Common myeloid progenitor, CD34-positive (primary cell): ENCODE measurements around the gene OXLD1.

Source experiments
- CTCF ChIA-PET: fragments of 350-600 bp; sonication (Branson Sonifier 250); formaldehyde crosslinking; loops from one replicate; lab custom pipeline; 2021; ENCODE audit warnings: antibody characterized with exemption; lab: Charles Lee
- POLR2A ChIA-PET: fragments of 350-600 bp; sonication (Branson Sonifier 250); formaldehyde crosslinking; loops from one replicate; lab custom pipeline; 2021; ENCODE audit warnings: antibody characterized with exemption; lab: Charles Lee
- DNase-seq, 3 donors: peaks; one replicate each; pipeline versions ENCODE4 v3.0.0 to v3.0.0-alpha.2; 2013
- H3K27ac ChIP-seq, 2 experiments: 1 replicate in 1 of 2; 2 replicates in 1 of 2; pipeline ENCODE4 v1.7.0; 2013; ENCODE audit warnings: inconsistent platforms in 2 of 2, low read length in 2 of 2, mild to moderate bottlenecking in 2 of 2, low read depth in 1 of 2, moderate library complexity in 1 of 2; ENCODE audit not compliant: severe bottlenecking in 2 of 2, insufficient read depth in 1 of 2, poor library complexity in 1 of 2
- H3K27me3 ChIP-seq, 5 experiments: replicated peaks in 2 of 5; 1 replicate in 3 of 5; 2 replicates in 2 of 5; pipeline versions ENCODE4 v1.6.1 to v1.7.0; 2013; ENCODE audit warnings: low read length in 4 of 5, mild to moderate bottlenecking in 2 of 5, moderate library complexity in 2 of 5, inconsistent platforms in 1 of 5; ENCODE audit not compliant: insufficient read depth in 5 of 5, control insufficient read depth in 4 of 5
- H3K36me3 ChIP-seq, 4 experiments: 1 replicate in 2 of 4; 2 replicates in 2 of 4; pipeline versions ENCODE4 v1.6.1 to v1.7.0; 2013; ENCODE audit warnings: low read length in 3 of 4, control low read depth in 1 of 4, mild to moderate bottlenecking in 1 of 4; ENCODE audit not compliant: control insufficient read depth in 4 of 4, insufficient read depth in 4 of 4
- H3K4me1 ChIP-seq, 4 experiments: 1 replicate in 3 of 4; 2 replicates in 1 of 4; pipeline versions ENCODE4 v1.6.1 to v1.7.1; 2013; ENCODE audit warnings: low read length in 3 of 4, mild to moderate bottlenecking in 3 of 4, control low read depth in 1 of 4, inconsistent platforms in 1 of 4, moderate library complexity in 1 of 4; ENCODE audit not compliant: control insufficient read depth in 4 of 4, insufficient read depth in 4 of 4; ENCODE audit errors: control extremely low read depth in 1 of 4
- H3K4me3 ChIP-seq, 7 experiments: 1 replicate in 4 of 7; 2 replicates in 3 of 7; pipeline versions ENCODE4 v1.5.1 to v1.7.0; 2013; ENCODE audit warnings: mild to moderate bottlenecking in 7 of 7, low read length in 6 of 7, moderate library complexity in 6 of 7, inconsistent platforms in 2 of 7, low read depth in 2 of 7, control low read depth in 1 of 7; ENCODE audit not compliant: insufficient read depth in 4 of 7, control insufficient read depth in 1 of 7; ENCODE audit errors: extremely low read depth in 1 of 7
- H3K9me3 ChIP-seq, 5 experiments: 1 replicate in 4 of 5; 2 replicates in 1 of 5; pipeline versions ENCODE4 v1.6.1 to v1.7.1; 2013; ENCODE audit warnings: low read length in 4 of 5, mild to moderate bottlenecking in 2 of 5, inconsistent platforms in 1 of 5, low read depth in 1 of 5, moderate library complexity in 1 of 5; ENCODE audit not compliant: control insufficient read depth in 4 of 5, insufficient read depth in 2 of 5; ENCODE audit errors: control extremely low read depth in 1 of 5
- WGBS: methylation state at CpG from one replicate; pipeline ENCODE4 v1.1.5; 2013; ENCODE audit not compliant: insufficient coverage; 5-methylcytosine and 5-hydroxymethylcytosine counted together

OXLD1 gene

DNA sequence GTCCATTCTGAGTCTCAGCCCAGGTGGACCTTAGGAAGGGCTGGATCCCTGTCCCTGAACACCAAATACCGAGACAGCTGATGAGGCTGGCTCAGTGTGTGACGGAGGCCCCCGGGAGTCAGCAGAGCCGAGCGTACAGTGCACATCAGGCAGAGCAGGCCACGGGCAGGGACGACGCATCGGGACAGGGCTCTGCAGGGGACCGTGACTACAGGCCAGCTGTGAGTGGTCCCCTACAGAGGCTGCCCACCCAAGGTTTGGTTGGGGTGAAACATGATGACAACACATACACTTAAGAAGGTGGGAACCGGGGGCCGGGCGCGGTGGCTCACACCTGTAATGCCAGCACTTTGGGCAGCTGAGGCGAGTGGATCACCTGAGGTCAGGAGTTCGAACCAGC, 6.5 kb upstream of the OXLD1 start:
- peaks cover 7 to 59% (median 47%) of the 10 kb centered on the region in 4 experiments for H3K36me3 ChIP-seq
- POLR2A ChIA-PET, result no interaction called here

DNA sequence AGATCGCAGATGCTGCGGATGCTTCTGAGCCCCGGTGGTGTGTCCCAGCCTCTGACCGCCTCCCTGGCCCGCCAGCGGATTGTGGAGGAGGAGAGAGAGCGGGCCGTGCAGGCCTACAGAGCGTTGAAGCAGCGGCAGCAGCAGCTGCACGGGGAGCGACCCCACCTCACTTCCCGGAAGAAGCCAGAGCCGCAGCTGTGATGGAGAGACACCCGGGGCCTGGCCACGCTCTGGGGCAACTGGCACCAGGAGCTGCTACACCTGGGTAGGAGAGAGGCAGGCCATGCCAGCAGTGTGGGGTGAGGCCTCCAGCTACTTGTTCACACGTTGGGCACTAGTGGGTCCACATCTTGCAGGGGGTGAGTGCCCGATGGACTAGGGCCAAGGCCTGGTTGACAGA, 6.1 kb upstream of the OXLD1 start:
- Histone ChIP-seq H3K4me1 (peaks cover 0 to 10% (median 5%) of the 10 kb centered on the region in 4 experiments), H3K36me3 (peaks cover 7 to 61% (median 48%) of the 10 kb centered on the region in 4 experiments), H3K9me3 (no peaks in the 10 kb centered on the region), H3K4me3 (no peak overlapping the region), H3K27me3 (no peaks in the 10 kb centered on the region), H3K27ac (no peak overlapping the region)
- DNase-seq, result no peak
- WGBS, result 98% methylated on average over 11 of the region's 18 CpGs
- POLR2A ChIA-PET, result no interaction called here
- CTCF ChIA-PET, result interaction anchor here (0.8 to 0.9 kb wide), 2 partner anchors 11 to 182 kb away, joined by 3 read pairs; partner anchors contain the start of genes ARL16 and HGS

More for the DNA sequence above, 6.5 kb upstream of the OXLD1 start:
- peaks cover 0 to 5% (median 1%) of the 10 kb centered on the region in 4 experiments for H3K4me1 ChIP-seq
- no peak overlapping the region for H3K4me3 ChIP-seq
- no peak overlapping the region for H3K27ac ChIP-seq
- no peak for DNase-seq
- WGBS, result 99% methylated on average over 16 of the region's 16 CpGs
- no peaks in the 10 kb centered on the region for H3K27me3 ChIP-seq
- CTCF ChIA-PET, result interaction anchor here (0.8 to 0.9 kb wide), 2 partner anchors 10 to 181 kb away, joined by 3 read pairs; partner anchors contain the start of genes ARL16 and HGS
- no peaks in the 10 kb centered on the region for H3K9me3 ChIP-seq

DNA sequence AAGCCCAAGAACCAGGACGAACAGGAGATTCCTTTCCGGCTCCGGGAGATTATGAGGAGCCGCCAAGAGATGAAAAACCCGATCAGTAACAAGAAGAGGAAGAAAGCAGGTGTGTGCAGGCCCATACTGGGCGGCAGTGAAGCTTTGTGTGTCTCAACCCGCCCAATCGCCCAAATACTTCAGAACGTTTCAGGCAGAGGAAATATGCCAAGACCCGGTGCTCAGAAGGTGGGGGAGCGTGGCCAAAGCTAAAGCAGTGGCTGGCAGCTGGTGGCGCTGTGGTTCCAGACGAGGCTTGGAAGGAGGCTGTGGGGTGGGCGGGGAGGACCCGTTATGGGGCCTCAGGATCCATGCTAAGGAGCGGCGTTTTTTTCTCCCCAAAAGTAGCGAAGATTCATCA, 1.3 kb upstream of the OXLD1 start:
- 90% methylated on average over 17 of the region's 18 CpGs for WGBS
- Histone ChIP-seq H3K27ac (peak overlapping the region in 1 of 2 experiments; percentile 91), H3K9me3 (no peaks in the 10 kb centered on the region), H3K4me1 (peaks cover 4 to 30% (median 22%) of the 10 kb centered on the region in 4 experiments), H3K36me3 (peaks cover 5 to 55% (median 37%) of the 10 kb centered on the region in 4 experiments), H3K4me3 (peak overlapping the region in 2 of 7 experiments; percentile 34 to 51), H3K27me3 (no peaks in the 10 kb centered on the region)
- peak in 2 of 3 donors; percentile 22 to 31 for DNase-seq
- POLR2A ChIA-PET, result interaction anchor here (0.5 kb wide), 1 partner anchor 852 kb away, joined by 3 read pairs; no protein-coding TSS in a partner anchor
- CTCF ChIA-PET, result interaction anchor here (1.1 kb wide), 1 partner anchor 10 kb away, joined by 3 read pairs; no protein-coding TSS in a partner anchor

DNA sequence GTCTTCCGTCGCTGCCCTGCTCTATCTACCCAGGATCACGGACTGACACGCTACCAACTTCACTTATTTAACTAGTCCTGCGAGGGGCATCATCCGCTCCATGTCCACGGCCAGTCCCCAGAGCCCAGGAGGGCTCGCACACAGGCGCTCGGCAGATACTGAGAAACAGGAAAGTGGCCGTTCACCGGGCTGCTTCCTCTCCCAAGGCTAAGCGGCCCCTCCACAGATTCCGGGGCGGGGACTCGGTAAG, 388 bp downstream of the OXLD1 start:
- DNase-seq, result peak; percentile 58 to 83 (median 74)
- ChIA-PET CTCF (interaction anchor here (0.8 to 1.5 kb wide), 2 partner anchors 12 to 18 kb away, joined by 3 read pairs; partner anchors contain the start of genes ARL16 and HGS), POLR2A (interaction anchor here (0.5 to 2.1 kb wide), 4 partner anchors 9 to 29 kb away, joined by 3 to 7 read pairs (median 4); partner anchors contain the start of genes ARL16, HGS, NPLOC4 and TSPAN10)
- WGBS, result under 1% methylated on average over 16 of the region's 16 CpGs
- Histone ChIP-seq H3K27me3 (no peaks in the 10 kb centered on the region), H3K4me1 (peaks cover 4 to 30% (median 22%) of the 10 kb centered on the region in 4 experiments), H3K27ac (peak overlapping the region; percentile 66 to 91), H3K4me3 (peak overlapping the region; percentile 63 to 99 (median 86)), H3K9me3 (no peaks in the 10 kb centered on the region), H3K36me3 (peaks cover 3 to 38% (median 21%) of the 10 kb centered on the region in 4 experiments)

DNA sequence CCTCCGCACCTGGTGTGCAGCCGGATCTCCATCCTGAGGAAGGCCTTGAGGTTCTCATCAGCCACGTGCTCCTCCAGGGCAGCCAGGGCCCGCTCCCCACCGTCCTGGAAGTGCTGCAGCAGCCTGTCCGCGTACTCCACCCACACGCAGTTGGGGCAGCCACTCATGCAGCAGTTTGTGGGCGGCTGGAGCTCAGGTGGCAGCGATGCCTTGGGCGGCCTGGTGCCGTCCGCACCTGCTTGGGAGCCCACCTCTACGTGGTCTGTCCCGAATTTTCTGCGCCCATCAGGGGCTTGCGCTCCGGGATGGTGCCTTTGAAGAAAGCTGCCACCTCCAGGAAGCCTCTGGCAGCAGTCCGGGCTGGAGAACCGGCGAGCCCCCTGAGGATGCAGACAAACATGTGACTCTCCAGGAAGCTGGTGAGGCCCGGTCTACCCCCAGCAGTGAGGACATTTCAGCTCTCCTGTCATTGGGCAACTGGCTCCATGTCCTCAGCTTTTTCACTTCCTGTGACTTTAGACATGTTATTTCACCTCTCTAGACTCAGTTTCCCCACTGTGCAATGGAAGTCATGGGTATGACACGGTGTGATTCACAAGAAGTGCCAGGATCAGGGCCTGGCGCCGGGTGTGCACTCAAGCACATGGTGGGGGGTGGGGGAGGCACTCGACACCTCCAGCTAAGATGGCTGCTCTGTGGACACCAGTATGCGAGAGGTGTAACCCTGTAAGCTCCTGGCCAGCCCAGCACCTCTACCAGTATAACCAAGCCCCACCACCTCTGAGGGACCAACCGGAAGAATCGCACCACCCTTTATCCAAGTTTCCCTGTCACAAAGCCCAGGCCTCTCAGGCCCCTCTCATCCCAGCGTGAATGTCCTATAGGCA, 957 bp downstream of the OXLD1 start:
- H3K4me3 ChIP-seq, result peak overlapping the region; percentile 63 to 99 (median 86)
- H3K27me3 ChIP-seq, result no peaks in the 10 kb centered on the region
- POLR2A ChIA-PET, result interaction anchor here (1.4 to 2.1 kb wide), 3 partner anchors 10 to 29 kb away, joined by 3 to 7 read pairs (median 4); partner anchors contain the start of genes ARL16, HGS, NPLOC4 and TSPAN10
- peak; percentile 11 to 61 (median 48) for DNase-seq
- H3K4me1 ChIP-seq, result peaks cover 4 to 30% (median 22%) of the 10 kb centered on the region in 4 experiments
- CTCF ChIA-PET, result interaction anchor here (1.5 to 1.8 kb wide), 2 partner anchors 10 to 13 kb away, joined by 3 to 5 read pairs; no protein-coding TSS in a partner anchor
- peak overlapping the region; percentile 66 to 91 for H3K27ac ChIP-seq
- peaks cover 3 to 35% (median 17%) of the 10 kb centered on the region in 4 experiments for H3K36me3 ChIP-seq
- H3K9me3 ChIP-seq, result no peaks in the 10 kb centered on the region
- 63% methylated on average over 25 of the region's 30 CpGs for WGBS

DNA sequence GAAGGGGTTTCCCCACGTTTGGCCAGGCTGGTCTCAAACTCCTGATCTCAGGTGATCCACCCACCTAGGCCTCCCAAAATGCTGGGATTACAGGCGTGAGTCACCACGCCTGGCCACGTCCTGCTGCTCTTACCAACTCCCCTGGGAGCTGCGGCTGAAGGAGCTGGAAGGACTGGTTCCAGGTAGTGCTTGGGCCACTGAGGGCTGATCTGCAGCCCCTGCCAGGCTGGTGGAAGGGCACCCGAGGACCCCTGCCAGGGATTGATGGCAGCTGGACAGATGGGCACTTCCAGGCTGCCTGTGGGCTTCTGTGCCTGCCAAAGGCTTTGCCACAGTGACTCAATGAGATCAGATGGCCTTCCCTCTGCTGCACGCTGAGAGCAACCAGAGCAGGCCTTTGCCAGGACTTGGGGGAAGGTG, 2.3 kb downstream of the OXLD1 start:
- Histone ChIP-seq H3K27me3 (no peaks in the 10 kb centered on the region), H3K4me3 (no peak overlapping the region), H3K9me3 (no peaks in the 10 kb centered on the region), H3K4me1 (peaks cover 4 to 30% (median 22%) of the 10 kb centered on the region in 4 experiments), H3K27ac (peak overlapping the region in 1 of 2 experiments; percentile 70), H3K36me3 (peaks cover 0 to 23% (median 8%) of the 10 kb centered on the region in 4 experiments)
- WGBS, result 96% methylated on average over 7 of the region's 7 CpGs
- ChIA-PET CTCF (interaction anchor here (1.8 kb wide), 1 partner anchor 12 kb away, joined by 5 read pairs; no protein-coding TSS in a partner anchor), POLR2A (no interaction called here)
- no peak for DNase-seq
